Cardiac muscle cell (in vitro differentiated cells and primary cell): ENCODE measurements around the gene DSTN. TPM values are rescaled to one million over a fixed set of nuclear protein-coding genes. Genes with fewer than 3 reads are reported as not detected.

Experiments used
- DNase-seq, 2 donors: peaks; one replicate each; pipeline versions ENCODE4 v3.0.0 to v3.0.0-alpha.2; 2010 to 2017; ENCODE audit warnings: low read depth in 1 of 2, low spot score in 1 of 2
- H3K27ac ChIP-seq: fragments of 200-600 bp; sonication (generic); 2 replicates; pipeline ENCODE4 v1.5.1; 2016
- H3K27me3 ChIP-seq: fragments of 200-600 bp; sonication (generic); 2 replicates; pipeline ENCODE4 v1.6.0; 2016; ENCODE audit warnings: control low read depth
- H3K36me3 ChIP-seq: fragments of 200-600 bp; sonication (generic); 2 replicates; pipeline ENCODE4 v1.5.1; 2016; ENCODE audit warnings: control low read depth
- H3K4me1 ChIP-seq: fragments of 200-600 bp; sonication (generic); 2 replicates; pipeline ENCODE4 v1.8.1; 2017; ENCODE audit warnings: low read depth, mild to moderate bottlenecking, mixed run types
- H3K4me3 ChIP-seq: fragments of 200-600 bp; sonication (generic); 2 replicates; pipeline ENCODE4 v1.5.1; 2016; ENCODE audit warnings: mild to moderate bottlenecking
- H3K9me3 ChIP-seq: fragments of 200-600 bp; sonication (generic); 2 replicates; pipeline ENCODE4 v1.5.1; 2017; ENCODE audit warnings: low read depth, mild to moderate bottlenecking, control low read depth
- polyA plus RNA-seq: library from polyadenylated mRNA; unstranded; fragments of >200 nt; fragmentation: Nextera tagmentation; extraction: Ambion mirVana; gene quantifications from 2 replicates; pipeline ENCODE4 v1.2.1, GENCODE V29; 2016
- total RNA-seq: library from RNA; depleted of rRNA; stranded (reverse); fragments of >200 nt; gene quantifications from 2 replicates; pipeline ENCODE4 v1.2.3, GENCODE V29; 2016
- TF ChIP-seq, protein P1 (sequence below): IDR thresholded peaks from 2 replicates; pipeline ENCODE4 v1.5.1; 2012; ENCODE audit warnings: low read depth, mild to moderate bottlenecking, low read length

DSTN gene
- total and polyA plus RNA-seq, 2 experiments from 2014 or later = 231 to 743 TPM

DNA sequence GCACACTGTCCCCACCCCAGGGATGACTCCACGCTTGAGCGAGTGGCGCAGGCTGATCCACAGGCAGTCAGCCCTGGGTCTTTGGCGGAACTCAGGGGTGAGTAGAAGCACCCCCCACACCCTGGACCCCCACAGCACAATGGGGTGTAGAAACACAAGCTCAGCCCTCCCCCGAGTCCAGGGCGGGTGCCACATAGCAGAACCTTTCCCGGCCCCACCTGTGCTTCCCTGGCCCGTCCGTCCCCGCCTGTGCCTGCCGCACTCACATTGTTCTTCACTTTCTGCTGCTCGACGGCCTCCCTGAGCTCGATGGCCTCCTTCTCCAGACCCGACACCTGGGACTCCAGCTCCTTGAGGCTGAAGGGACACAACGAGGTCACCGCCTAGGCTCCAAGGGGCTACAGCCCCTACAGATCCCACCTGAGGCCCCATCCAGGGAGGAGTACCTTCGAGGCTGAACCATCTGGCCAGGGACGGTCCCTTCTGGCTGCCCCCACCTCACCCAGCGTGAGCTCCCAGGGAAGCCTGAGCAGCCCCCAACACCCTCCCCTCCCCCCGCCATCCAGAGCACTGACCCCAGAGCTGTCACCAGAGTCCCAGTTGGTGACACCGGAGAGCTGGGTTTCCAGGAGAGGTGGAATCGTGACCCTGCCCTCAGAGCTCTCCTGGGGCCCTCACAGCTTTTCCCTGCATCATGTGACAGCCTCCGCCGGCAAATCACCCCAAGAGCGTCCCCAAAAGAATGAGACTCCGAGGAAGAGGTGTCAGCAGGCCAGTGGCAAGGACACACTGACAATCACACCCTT lies 55.6 kb downstream of the DSTN start:
- H3K9me3 ChIP-seq = no peaks in the 10 kb centered on the region
- H3K4me1 ChIP-seq = no peaks in the 10 kb centered on the region
- no peak overlapping the region for H3K4me3 ChIP-seq
- TF ChIP-seq, protein P1, sequence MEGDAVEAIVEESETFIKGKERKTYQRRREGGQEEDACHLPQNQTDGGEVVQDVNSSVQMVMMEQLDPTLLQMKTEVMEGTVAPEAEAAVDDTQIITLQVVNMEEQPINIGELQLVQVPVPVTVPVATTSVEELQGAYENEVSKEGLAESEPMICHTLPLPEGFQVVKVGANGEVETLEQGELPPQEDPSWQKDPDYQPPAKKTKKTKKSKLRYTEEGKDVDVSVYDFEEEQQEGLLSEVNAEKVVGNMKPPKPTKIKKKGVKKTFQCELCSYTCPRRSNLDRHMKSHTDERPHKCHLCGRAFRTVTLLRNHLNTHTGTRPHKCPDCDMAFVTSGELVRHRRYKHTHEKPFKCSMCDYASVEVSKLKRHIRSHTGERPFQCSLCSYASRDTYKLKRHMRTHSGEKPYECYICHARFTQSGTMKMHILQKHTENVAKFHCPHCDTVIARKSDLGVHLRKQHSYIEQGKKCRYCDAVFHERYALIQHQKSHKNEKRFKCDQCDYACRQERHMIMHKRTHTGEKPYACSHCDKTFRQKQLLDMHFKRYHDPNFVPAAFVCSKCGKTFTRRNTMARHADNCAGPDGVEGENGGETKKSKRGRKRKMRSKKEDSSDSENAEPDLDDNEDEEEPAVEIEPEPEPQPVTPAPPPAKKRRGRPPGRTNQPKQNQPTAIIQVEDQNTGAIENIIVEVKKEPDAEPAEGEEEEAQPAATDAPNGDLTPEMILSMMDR = no peak
- H3K27ac ChIP-seq = no peak overlapping the region
- no peaks in the 10 kb centered on the region for H3K27me3 ChIP-seq
- no peak for DNase-seq
- peaks cover 27% of the 10 kb centered on the region for H3K36me3 ChIP-seq

DNA sequence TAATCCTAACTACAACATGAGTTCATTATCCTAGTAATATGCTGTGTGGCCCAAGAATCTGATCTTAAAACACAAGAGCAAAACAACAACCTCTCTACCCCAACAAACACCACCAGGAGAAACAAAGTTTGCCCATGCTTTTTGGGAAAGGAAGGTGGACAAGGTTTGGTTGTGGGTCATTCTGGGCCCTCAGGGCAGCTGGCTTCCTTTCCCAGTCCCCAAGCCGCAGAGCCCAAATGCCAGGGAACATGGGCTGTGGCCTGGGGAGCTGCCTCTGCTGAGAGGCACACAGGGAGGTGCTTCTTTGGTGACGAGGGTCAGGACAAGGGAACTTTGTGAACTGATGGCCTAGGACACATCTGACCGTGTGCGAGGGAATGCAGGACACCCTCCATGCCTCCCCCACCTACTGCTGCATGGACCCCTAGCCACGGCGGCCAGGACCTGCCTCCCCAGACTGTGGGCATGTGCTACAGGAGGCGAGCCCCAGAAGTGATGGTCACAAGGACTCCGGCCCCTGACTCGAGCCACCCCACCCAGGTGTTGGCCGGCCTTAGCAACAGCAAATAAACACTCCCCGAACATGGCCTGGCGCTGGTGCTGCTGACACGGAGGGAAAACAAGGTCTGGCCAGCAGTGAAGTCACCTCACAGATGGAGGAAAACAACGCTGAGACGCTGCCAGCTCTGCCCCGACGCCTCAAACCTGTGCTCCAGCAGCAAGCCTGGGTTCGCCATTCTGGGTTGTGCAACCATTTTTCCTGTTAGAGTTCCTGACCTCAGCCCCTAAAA lies 56.5 kb downstream of the DSTN start:
- Histone ChIP-seq H3K4me1 (no peaks in the 10 kb centered on the region), H3K36me3 (peaks cover 18% of the 10 kb centered on the region), H3K27me3 (no peaks in the 10 kb centered on the region), H3K27ac (no peak overlapping the region), H3K4me3 (no peak overlapping the region), H3K9me3 (no peaks in the 10 kb centered on the region)
- TF ChIP-seq, protein P1 = no peak
- no peak for DNase-seq

- DNase-seq = no peak
- Histone ChIP-seq H3K4me1 (no peaks in the 10 kb centered on the region), H3K9me3 (no peaks in the 10 kb centered on the region), H3K27me3 (no peaks in the 10 kb centered on the region), H3K4me3 (no peak overlapping the region), H3K36me3 (peaks cover 20% of the 10 kb centered on the region), H3K27ac (no peak overlapping the region)
- TF ChIP-seq, protein P1 = no peak
Measured at GRCh38 chr20:17627101-17627955, 57.5 kb downstream of the DSTN start.

- Histone ChIP-seq H3K36me3 (peaks cover 20% of the 10 kb centered on the region), H3K4me1 (no peaks in the 10 kb centered on the region), H3K27ac (no peak overlapping the region), H3K4me3 (no peak overlapping the region), H3K27me3 (no peaks in the 10 kb centered on the region), H3K9me3 (no peaks in the 10 kb centered on the region)
- no peak for DNase-seq
- TF ChIP-seq, protein P1 = no peak
Measured at GRCh38 chr20:17628101-17628841, 58.4 kb downstream of the DSTN start.

DNA sequence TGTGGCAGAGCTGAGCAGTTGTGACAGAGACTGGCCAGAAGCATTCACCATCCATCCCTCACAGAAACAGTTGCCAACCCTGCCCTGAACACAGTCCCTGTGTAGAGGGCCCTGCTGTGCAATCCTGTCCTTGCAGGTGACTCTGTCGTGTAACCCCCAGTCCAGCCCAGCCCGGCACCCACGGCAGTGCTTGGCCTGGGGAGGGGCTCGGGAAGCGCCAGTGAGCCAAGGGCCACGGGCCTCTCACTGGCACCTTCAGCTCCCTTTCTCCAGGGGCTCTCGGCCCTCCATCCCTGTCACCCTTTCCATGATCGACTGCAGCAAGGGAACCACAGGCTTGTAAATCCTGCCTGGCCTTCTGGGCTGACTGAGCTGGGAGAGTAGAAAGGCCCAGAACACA lies 59.1 kb downstream of the DSTN start:
- Histone ChIP-seq H3K4me3 (no peak overlapping the region), H3K4me1 (no peaks in the 10 kb centered on the region), H3K9me3 (no peaks in the 10 kb centered on the region), H3K27ac (no peak overlapping the region), H3K27me3 (no peaks in the 10 kb centered on the region), H3K36me3 (peaks cover 20% of the 10 kb centered on the region)
- TF ChIP-seq, protein P1 = no peak
- no peak for DNase-seq
